Lung (tissue), 12 donors: ENCODE results near the gene HOMER1. TPM values are rescaled to one million over a fixed set of nuclear protein-coding genes. Genes with fewer than 3 reads are reported as not detected.
A peak's percentile ranks its signal among the peaks of the same experiment; 100 is the strongest.
"Not testable (repeated sequence)": the region's sequence is repeated elsewhere in the genome, so short reads cannot be mapped to it uniquely, and the experiment has no call there.

Experiments
- ATAC-seq: fragments of 200-7000 bp; cut with Tn5 transposase; one replicate; pipeline ENCODE4 v1.9.1; 2020; ENCODE audit warnings: moderate number of reproducible peaks; ENCODE audit not compliant: insufficient read depth, low FRiP score
- DNase-seq, 3 donors: peaks; one replicate each; pipeline ENCODE4 v3.0.0-alpha.2; 2013 to 2017
- H3K27ac ChIP-seq, 2 donors: one replicate each; pipeline ENCODE4 v1.5.1; 2013; ENCODE audit warnings: mild to moderate bottlenecking in 2 of 2, moderate library complexity in 2 of 2, control low read depth in 1 of 2, inconsistent platforms in 1 of 2, low read depth in 1 of 2, low read length in 1 of 2
- H3K27me3 ChIP-seq, 3 donors: one replicate each; pipeline ENCODE4 v1.5.1; 2013; ENCODE audit warnings: low read length in 2 of 3; ENCODE audit not compliant: control insufficient read depth in 3 of 3, insufficient read depth in 3 of 3
- H3K36me3 ChIP-seq, 4 donors: one replicate each; pipeline ENCODE4 v1.5.1; 2013; ENCODE audit warnings: low read length in 4 of 4, mild to moderate bottlenecking in 1 of 4, moderate library complexity in 1 of 4; ENCODE audit not compliant: control insufficient read depth in 4 of 4, insufficient read depth in 4 of 4
- H3K4me1 ChIP-seq, 5 donors: one replicate each; pipeline ENCODE4 v1.5.1; 2013; ENCODE audit warnings: low read length in 5 of 5, mild to moderate bottlenecking in 2 of 5, moderate library complexity in 1 of 5; ENCODE audit not compliant: control insufficient read depth in 5 of 5, insufficient read depth in 5 of 5
- H3K4me3 ChIP-seq: one replicate; pipeline ENCODE4 v1.5.1; 2013; ENCODE audit warnings: mild to moderate bottlenecking, control low read depth, moderate library complexity
- H3K9ac ChIP-seq, 2 donors: one replicate each; pipeline ENCODE4 v1.5.1; 2013; ENCODE audit warnings: low read length in 2 of 2, control low read depth in 1 of 2; ENCODE audit not compliant: insufficient read depth in 1 of 2
- H3K9me3 ChIP-seq, 4 donors: one replicate each; pipeline ENCODE4 v1.5.1; 2013; ENCODE audit warnings: low read length in 3 of 4, mild to moderate bottlenecking in 1 of 4, moderate library complexity in 1 of 4; ENCODE audit not compliant: control insufficient read depth in 4 of 4, insufficient read depth in 3 of 4
- CTCF ChIP-seq: IDR thresholded peaks from 2 replicates; pipeline ENCODE4 v1.5.1; 2012; ENCODE audit warnings: mild to moderate bottlenecking; ENCODE audit errors: control extremely low read depth, extremely low read depth
- WGBS, 2 donors: extraction: QIAGEN DNeasy Blood & Tissue Kit; methylation state at CpG; one replicate each; pipeline ENCODE4 v1.1.7; 2013; 5-methylcytosine and 5-hydroxymethylcytosine counted together
- polyA plus RNA-seq, 2 donors: library from polyadenylated mRNA; stranded (reverse); fragments of 200-250 nt; gene quantifications; one replicate each; pipeline ENCODE4 v1.2.1, GENCODE V29; 2013
- total RNA-seq, 2 donors: library from RNA; depleted of rRNA in 1 of 2; stranded (reverse); fragments of >200 nt in 1 of 2; gene quantifications; one replicate each; pipeline ENCODE4 v1.2.1, GENCODE V29; 2014 to 2021
- donor health status: control.
- donor health status: control.
- donor health status: Bipolar disorder and iron deficiency.
- donor health status: healthy.
- donor health status: DM: yes; HTN: yes; CAD: no.

HOMER1 gene
- total and polyA plus RNA-seq, 4 donors: 1.2 to 15.4 (median 4.5) TPM

GRCh38 chr5:79516986-79517385, 3.1 kb upstream of the HOMER1 start:
- DNase-seq: no peak
- no peak for TF ChIP-seq CTCF
- Histone ChIP-seq H3K36me3 (no peaks in the 10 kb centered on the region), H3K9me3 (no peaks in the 10 kb centered on the region), H3K4me3 (no peak overlapping the region), H3K4me1 (peaks cover 0 to 7% (median 2%) of the 10 kb centered on the region in 5 donors), H3K27me3 (peaks cover 0 to 13% (median 0%) of the 10 kb centered on the region in 3 donors), H3K9ac (no peak overlapping the region), H3K27ac (no peak overlapping the region)
- no peak for ATAC-seq
- 54 to 72% methylated on average over 1 of the region's 1 CpG for WGBS, 2 donors

- H3K4me1 ChIP-seq: peaks cover 0 to 14% (median 2%) of the 10 kb centered on the region in 5 donors
- H3K9ac ChIP-seq, H3K4me3 ChIP-seq, H3K9me3 ChIP-seq, ATAC-seq, H3K36me3 ChIP-seq, DNase-seq, H3K27ac ChIP-seq: not testable (repeated sequence)
- WGBS, 2 donors: 93 to 96% methylated on average over 14 of the region's 14 CpGs
- peaks cover 0 to 19% (median 1%) of the 10 kb centered on the region in 3 donors for H3K27me3 ChIP-seq
Observed at GRCh38 chr5:79516331-79516730, 2.4 kb upstream of the HOMER1 start.

- Histone ChIP-seq H3K9me3 (no peaks in the 10 kb centered on the region), H3K4me3 (peak overlapping the region; percentile 79), H3K4me1 (peaks cover 0 to 22% (median 2%) of the 10 kb centered on the region in 5 donors), H3K9ac (peak overlapping the region; percentile 72 to 84), H3K27me3 (peaks cover 0 to 24% (median 6%) of the 10 kb centered on the region in 3 donors), H3K27ac (peak overlapping the region; percentile 92 to 94), H3K36me3 (no peaks in the 10 kb centered on the region)
- peak; percentile 93 to 95 (median 94) for DNase-seq
- 2 to 3% methylated on average over 33 to 38 of the region's 38 CpGs for WGBS, 2 donors
- ATAC-seq: peak; percentile 76
- no peak for TF ChIP-seq CTCF
Observed at GRCh38 chr5:79514391-79515105, 614 bp upstream of the HOMER1 start.

GRCh38 chr5:79513308-79513703, 628 bp downstream of the HOMER1 start:
- ATAC-seq (no peak), DNase-seq (peak in 1 of 3 donors; percentile 64)
- no peaks in the 10 kb centered on the region for H3K9me3 ChIP-seq
- WGBS, 2 donors: 1 to 2% methylated on average over 22 to 26 of the region's 26 CpGs
- H3K27ac ChIP-seq: peak overlapping the region; percentile 92 to 94
- no peak for TF ChIP-seq CTCF
- H3K9ac ChIP-seq: peak overlapping the region in 1 of 2 donors; percentile 50
- peaks cover 0 to 22% (median 5%) of the 10 kb centered on the region in 5 donors for H3K4me1 ChIP-seq
- H3K27me3 ChIP-seq: peaks cover 0 to 24% (median 6%) of the 10 kb centered on the region in 3 donors
- H3K36me3 ChIP-seq: no peaks in the 10 kb centered on the region
- H3K4me3 ChIP-seq: peak overlapping the region; percentile 79
